ENCODE data around the gene LRBA. TPM values are rescaled to one million over a fixed set of nuclear protein-coding genes. Genes with fewer than 3 reads are reported as not detected.

LRBA gene
- total RNA-seq, 1 experiment from 2014 or later = 69.1 TPM

GRCh38 chr4:150739591-150739990 lies 275.5 kb downstream of the LRBA start:
- Mint-ChIP-seq H3K4me3 (no peak overlapping the region), H3K36me3 (no peaks in the 10 kb centered on the region), H3K27ac (peak overlapping the region; percentile 81), H3K4me1 (peaks cover 8% of the 10 kb centered on the region), H3K27me3 (ENCODE audit: low read depth) (no peaks in the 10 kb centered on the region), H3K9me3 (no peaks in the 10 kb centered on the region)
- ATAC-seq (peak; percentile 61), DNase-seq (ENCODE audit: low spot score) (no peak)
- TF ChIP-seq, protein P1, sequence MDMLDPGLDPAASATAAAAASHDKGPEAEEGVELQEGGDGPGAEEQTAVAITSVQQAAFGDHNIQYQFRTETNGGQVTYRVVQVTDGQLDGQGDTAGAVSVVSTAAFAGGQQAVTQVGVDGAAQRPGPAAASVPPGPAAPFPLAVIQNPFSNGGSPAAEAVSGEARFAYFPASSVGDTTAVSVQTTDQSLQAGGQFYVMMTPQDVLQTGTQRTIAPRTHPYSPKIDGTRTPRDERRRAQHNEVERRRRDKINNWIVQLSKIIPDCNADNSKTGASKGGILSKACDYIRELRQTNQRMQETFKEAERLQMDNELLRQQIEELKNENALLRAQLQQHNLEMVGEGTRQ (CRISPR knock-in tag; IDR thresholded peaks at IDR 0.05) = 0 out of 2 replicates have a peak, but pooled peaks have one; percentile 9
- no peak for TF ChIP-seq ZNF416 (CRISPR knock-in tag; IDR thresholded peaks at IDR 0.05)
- ChIA-PET CTCF (no interaction called here), POLR2A (no interaction called here)

DNA sequence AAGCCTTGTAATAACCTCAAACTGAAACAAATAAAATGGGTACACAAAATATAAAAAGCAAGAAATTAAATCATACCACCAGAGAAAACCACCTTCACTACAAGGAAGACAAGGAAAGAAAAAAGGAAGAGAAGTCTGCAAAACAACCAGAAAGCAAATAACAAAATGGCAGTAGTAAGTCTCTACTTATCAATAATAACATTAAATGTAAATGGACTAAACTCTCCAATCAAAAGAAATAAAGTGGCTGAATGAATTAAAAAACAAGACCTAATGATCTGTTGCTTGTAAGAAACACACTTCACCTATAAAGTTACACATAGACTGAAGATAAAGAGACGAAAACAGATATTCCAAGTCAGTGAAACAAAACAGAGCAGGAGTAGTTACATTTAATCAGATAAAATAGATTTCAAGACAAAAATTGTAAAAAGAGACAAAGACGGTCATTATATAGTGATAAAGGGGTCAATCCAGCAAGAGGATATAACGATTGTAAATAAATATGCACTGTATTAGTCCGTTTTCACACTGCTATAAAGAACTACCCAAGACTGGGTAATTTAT lies 289.0 kb downstream of the LRBA start:
- TF ChIP-seq TP53 (CRISPR knock-in tag; IDR thresholded peaks at IDR 0.05) (no peak), E2F4 (CRISPR knock-in tag; IDR thresholded peaks at IDR 0.05; ENCODE audit: borderline replicate concordance, low read depth) (no peak), GABPB1 (CRISPR knock-in tag; IDR thresholded peaks at IDR 0.05) (no peak), ZNF416 (CRISPR knock-in tag; IDR thresholded peaks at IDR 0.05) (no peak), SMAD3 (CRISPR knock-in tag; IDR thresholded peaks at IDR 0.05; ENCODE audit: borderline replicate concordance) (no peak), ZNF532 (CRISPR knock-in tag; IDR thresholded peaks at IDR 0.05; ENCODE audit: borderline replicate concordance) (no peak), GRHL2 (CRISPR knock-in tag; IDR thresholded peaks at IDR 0.05; ENCODE audit: insufficient replicate concordance, severe bottlenecking) (no peak), ZNF232 (CRISPR knock-in tag; IDR thresholded peaks at IDR 0.05) (no peak), ZMAT4 (CRISPR knock-in tag; IDR thresholded peaks at IDR 0.05) (no peak), CTCF (IDR thresholded peaks at IDR 0.05) (no peak), FOXP1 (CRISPR knock-in tag; IDR thresholded peaks at IDR 0.05; ENCODE audit: borderline replicate concordance) (no peak)
- TF ChIP-seq, protein P2, sequence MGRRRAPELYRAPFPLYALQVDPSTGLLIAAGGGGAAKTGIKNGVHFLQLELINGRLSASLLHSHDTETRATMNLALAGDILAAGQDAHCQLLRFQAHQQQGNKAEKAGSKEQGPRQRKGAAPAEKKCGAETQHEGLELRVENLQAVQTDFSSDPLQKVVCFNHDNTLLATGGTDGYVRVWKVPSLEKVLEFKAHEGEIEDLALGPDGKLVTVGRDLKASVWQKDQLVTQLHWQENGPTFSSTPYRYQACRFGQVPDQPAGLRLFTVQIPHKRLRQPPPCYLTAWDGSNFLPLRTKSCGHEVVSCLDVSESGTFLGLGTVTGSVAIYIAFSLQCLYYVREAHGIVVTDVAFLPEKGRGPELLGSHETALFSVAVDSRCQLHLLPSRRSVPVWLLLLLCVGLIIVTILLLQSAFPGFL (CRISPR knock-in tag; IDR thresholded peaks at IDR 0.05; ENCODE audit: borderline replicate concordance) = no peak
- TF ChIP-seq, protein P3, sequence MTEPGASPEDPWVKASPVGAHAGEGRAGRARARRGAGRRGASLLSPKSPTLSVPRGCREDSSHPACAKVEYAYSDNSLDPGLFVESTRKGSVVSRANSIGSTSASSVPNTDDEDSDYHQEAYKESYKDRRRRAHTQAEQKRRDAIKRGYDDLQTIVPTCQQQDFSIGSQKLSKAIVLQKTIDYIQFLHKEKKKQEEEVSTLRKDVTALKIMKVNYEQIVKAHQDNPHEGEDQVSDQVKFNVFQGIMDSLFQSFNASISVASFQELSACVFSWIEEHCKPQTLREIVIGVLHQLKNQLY (CRISPR knock-in tag; IDR thresholded peaks at IDR 0.05) = no peak
- TF ChIP-seq, protein P4, sequence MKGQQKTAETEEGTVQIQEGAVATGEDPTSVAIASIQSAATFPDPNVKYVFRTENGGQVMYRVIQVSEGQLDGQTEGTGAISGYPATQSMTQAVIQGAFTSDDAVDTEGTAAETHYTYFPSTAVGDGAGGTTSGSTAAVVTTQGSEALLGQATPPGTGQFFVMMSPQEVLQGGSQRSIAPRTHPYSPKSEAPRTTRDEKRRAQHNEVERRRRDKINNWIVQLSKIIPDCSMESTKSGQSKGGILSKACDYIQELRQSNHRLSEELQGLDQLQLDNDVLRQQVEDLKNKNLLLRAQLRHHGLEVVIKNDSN (CRISPR knock-in tag; IDR thresholded peaks at IDR 0.05) = no peak
- TF ChIP-seq, protein P5, sequence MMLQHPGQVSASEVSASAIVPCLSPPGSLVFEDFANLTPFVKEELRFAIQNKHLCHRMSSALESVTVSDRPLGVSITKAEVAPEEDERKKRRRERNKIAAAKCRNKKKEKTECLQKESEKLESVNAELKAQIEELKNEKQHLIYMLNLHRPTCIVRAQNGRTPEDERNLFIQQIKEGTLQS (CRISPR knock-in tag; conservative IDR thresholded peaks at IDR 0.05) = no peak
- TF ChIP-seq, protein P1 (CRISPR knock-in tag; IDR thresholded peaks at IDR 0.05) = no peak
- H3K4me1 Mint-ChIP-seq = no peaks in the 10 kb centered on the region
- H3K36me3 Mint-ChIP-seq = peaks cover 18% of the 10 kb centered on the region
- no peaks in the 10 kb centered on the region for H3K27me3 Mint-ChIP-seq (ENCODE audit: low read depth)
- ChIA-PET POLR2A (no interaction called here), CTCF (no interaction called here)
- ATAC-seq = no peak
- DNase-seq (ENCODE audit: low spot score) = no peak
- no peak overlapping the region for H3K4me3 Mint-ChIP-seq
- H3K27ac Mint-ChIP-seq = no peak overlapping the region
- H3K9me3 Mint-ChIP-seq = peaks cover 12% of the 10 kb centered on the region
